Measurements from ENCODE around the gene IRF4.

The IRF4 gene

DNA sequence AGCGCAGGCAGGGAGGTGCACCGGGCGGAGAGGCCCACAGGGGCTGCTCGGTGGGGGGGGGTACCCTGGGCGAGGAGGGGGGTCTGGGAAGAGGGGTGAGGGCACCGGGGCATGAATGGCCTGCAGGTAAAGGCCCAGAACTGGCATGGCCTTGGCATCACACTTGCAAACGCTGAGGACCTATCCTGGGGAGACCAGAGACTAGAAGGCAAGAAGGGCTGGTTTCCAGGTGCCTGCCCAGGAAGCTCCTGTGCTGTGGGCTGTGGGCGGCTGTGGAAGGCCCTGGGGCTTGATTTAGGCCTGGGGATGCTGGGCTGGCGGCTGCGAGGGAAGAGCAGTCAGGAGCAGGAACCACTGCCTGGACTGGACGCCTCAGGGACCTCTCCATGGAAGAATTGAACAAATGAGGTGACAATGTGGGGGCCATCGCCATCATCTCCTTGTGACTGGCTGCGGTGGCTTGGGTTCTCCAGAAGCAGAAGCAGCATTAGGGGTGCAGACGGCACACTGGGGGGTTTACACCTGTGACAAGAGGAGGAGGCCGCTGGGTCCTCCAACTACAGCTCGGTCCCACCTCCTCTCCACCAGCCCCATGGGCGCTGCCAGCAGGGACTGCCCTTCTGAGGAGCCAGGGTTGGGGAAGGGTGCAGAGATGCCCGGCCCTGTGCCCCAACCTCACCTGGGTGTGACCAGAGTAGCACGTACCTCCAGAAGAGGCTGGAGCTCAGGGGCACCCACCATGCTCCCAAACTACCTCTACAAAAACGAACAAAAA is 32.1 kb upstream of the IRF4 start:
- no peak for DNase-seq (ENCODE audit: low read depth, low spot score)
- H3K36me3 ChIP-seq (ENCODE audit: insufficient read depth, insufficient read length, low read length): no peaks in the 10 kb centered on the region
- H3K9ac ChIP-seq (ENCODE audit: insufficient read length, low read depth): no peak overlapping the region
- H3K4me1 ChIP-seq (ENCODE audit: insufficient read depth, insufficient read length): peaks cover 6% of the 10 kb centered on the region
- TF ChIP-seq SUZ12 (IDR thresholded peaks at IDR 0.05; ENCODE audit: extremely low read depth, insufficient read depth, insufficient read length) (no peak), ZNF274 (IDR thresholded peaks at IDR 0.05; ENCODE audit: low read depth, low read length) (no peak), YY1 (IDR thresholded peaks at IDR 0.05; ENCODE audit: insufficient read depth, insufficient read length) (no peak)
- peaks cover 20% of the 10 kb centered on the region for H3K9me3 ChIP-seq (ENCODE audit: insufficient read depth, low read length)
- peaks cover 87% of the 10 kb centered on the region for H3K27me3 ChIP-seq (ENCODE audit: insufficient read depth, insufficient read length)
- H3K4me3 ChIP-seq (ENCODE audit: insufficient read length, low read depth): no peak overlapping the region

DNA sequence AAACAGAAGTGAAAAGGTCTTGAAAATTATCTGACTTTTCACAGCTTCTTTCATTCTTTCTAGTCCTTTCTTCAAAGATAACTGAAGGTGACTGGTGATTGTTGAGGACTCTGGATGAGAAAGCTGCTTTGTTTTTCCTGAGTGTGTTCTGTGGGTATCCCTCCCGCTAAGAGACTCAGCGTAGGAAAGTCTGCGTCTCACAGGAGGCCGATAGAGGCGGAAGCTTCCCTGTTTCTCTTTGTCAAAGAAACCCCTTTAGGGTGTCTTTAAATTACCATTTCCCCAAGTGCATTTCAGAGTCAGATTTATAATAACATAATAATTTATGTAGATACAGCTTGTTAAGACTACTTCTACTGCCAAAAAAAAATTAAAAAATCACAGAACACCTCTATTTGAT is 31.2 kb upstream of the IRF4 start:
- Histone ChIP-seq H3K27me3 (ENCODE audit: insufficient read depth, insufficient read length) (peaks cover 87% of the 10 kb centered on the region), H3K9ac (ENCODE audit: insufficient read length, low read depth) (no peak overlapping the region), H3K4me1 (ENCODE audit: insufficient read depth, insufficient read length) (peaks cover 4% of the 10 kb centered on the region), H3K36me3 (ENCODE audit: insufficient read depth, insufficient read length, low read length) (no peaks in the 10 kb centered on the region), H3K9me3 (ENCODE audit: insufficient read depth, low read length) (peaks cover 26% of the 10 kb centered on the region), H3K4me3 (ENCODE audit: insufficient read length, low read depth) (no peak overlapping the region)
- no peak for DNase-seq (ENCODE audit: low read depth, low spot score)
- TF ChIP-seq SUZ12 (IDR thresholded peaks at IDR 0.05; ENCODE audit: extremely low read depth, insufficient read depth, insufficient read length): no peak
- no peak for TF ChIP-seq ZNF274 (IDR thresholded peaks at IDR 0.05; ENCODE audit: low read depth, low read length)
- TF ChIP-seq YY1 (IDR thresholded peaks at IDR 0.05; ENCODE audit: insufficient read depth, insufficient read length): no peak

DNA sequence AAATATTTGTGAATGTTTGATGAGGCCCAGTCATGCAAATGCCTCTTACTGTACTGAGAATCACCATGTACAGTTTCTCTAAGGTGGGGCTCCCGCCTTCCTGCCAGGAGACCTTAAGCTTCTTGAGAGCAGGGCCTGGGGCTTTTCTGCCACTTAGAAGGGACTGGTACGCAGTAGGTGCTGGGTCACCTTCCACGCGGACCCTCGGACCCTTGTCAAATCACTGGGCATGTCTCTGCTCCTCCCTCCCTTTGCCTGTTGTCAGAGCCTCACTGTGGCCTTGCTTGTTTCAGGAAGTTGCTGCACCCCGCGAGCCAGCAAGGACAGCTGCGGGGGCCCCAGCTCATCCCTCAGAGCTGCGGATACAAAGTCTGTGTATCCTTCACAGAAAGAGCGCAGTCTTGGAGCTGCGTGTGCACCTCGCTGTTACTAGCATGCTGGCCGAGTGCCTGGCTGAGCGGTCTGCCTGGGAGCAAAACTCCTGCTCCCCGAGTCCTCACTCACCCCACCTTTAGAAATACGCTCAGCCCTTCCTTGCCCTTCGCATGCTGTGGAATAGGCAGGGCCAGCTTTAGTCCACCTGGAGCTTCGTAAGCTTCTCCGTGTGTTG is 30.7 kb upstream of the IRF4 start:
- H3K36me3 ChIP-seq (ENCODE audit: insufficient read depth, insufficient read length, low read length): no peaks in the 10 kb centered on the region
- H3K27me3 ChIP-seq (ENCODE audit: insufficient read depth, insufficient read length): peaks cover 91% of the 10 kb centered on the region
- H3K4me3 ChIP-seq (ENCODE audit: insufficient read length, low read depth): no peak overlapping the region
- no peak for DNase-seq (ENCODE audit: low read depth, low spot score)
- H3K9me3 ChIP-seq (ENCODE audit: insufficient read depth, low read length): peaks cover 26% of the 10 kb centered on the region
- H3K9ac ChIP-seq (ENCODE audit: insufficient read length, low read depth): no peak overlapping the region
- TF ChIP-seq ZNF274 (IDR thresholded peaks at IDR 0.05; ENCODE audit: low read depth, low read length): no peak
- TF ChIP-seq YY1 (IDR thresholded peaks at IDR 0.05; ENCODE audit: insufficient read depth, insufficient read length): no peak
- no peak for TF ChIP-seq SUZ12 (IDR thresholded peaks at IDR 0.05; ENCODE audit: extremely low read depth, insufficient read depth, insufficient read length)
- H3K4me1 ChIP-seq (ENCODE audit: insufficient read depth, insufficient read length): peaks cover 4% of the 10 kb centered on the region

DNA sequence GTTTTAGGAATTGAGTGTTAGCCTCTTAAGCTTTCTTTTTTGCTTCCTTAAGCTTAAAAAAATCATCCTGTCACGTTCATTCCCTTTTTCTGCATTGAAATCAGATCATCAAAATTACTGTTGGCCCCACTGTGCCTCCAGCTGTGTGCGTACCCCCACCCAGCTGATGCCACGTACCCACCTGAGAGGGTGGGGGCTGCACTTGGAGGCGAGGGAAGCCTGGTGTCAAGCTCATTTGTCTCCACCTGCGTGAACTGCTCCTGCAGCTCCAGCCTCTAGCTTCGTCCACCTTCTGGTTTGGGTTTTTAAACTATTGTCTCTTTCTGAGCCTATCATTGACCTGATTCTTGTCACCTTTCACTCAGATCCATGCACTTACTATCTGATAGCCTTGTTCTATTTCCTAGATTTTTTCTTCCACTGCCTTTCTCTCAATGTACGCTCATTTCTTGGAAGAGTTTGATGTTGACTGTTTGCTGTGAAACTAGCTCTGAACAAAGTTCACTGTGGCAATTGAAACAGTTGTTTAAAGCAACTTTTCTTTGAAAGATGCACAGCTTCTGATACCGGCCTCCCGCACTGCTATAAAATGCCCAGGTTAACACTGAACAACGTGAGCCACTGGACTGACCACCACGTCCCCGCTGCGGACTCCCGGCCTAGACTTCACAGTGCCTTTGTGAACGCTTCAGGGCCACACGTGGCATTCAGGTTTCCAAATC is 30.0 kb upstream of the IRF4 start:
- Histone ChIP-seq H3K4me3 (ENCODE audit: insufficient read length, low read depth) (no peak overlapping the region), H3K27me3 (ENCODE audit: insufficient read depth, insufficient read length) (peaks cover 96% of the 10 kb centered on the region), H3K9me3 (ENCODE audit: insufficient read depth, low read length) (peaks cover 26% of the 10 kb centered on the region), H3K4me1 (ENCODE audit: insufficient read depth, insufficient read length) (peaks cover 3% of the 10 kb centered on the region), H3K9ac (ENCODE audit: insufficient read length, low read depth) (no peak overlapping the region), H3K36me3 (ENCODE audit: insufficient read depth, insufficient read length, low read length) (no peaks in the 10 kb centered on the region)
- no peak for DNase-seq (ENCODE audit: low read depth, low spot score)
- no peak for TF ChIP-seq YY1 (IDR thresholded peaks at IDR 0.05; ENCODE audit: insufficient read depth, insufficient read length)
- no peak for TF ChIP-seq ZNF274 (IDR thresholded peaks at IDR 0.05; ENCODE audit: low read depth, low read length)
- TF ChIP-seq SUZ12 (IDR thresholded peaks at IDR 0.05; ENCODE audit: extremely low read depth, insufficient read depth, insufficient read length): no peak

DNA sequence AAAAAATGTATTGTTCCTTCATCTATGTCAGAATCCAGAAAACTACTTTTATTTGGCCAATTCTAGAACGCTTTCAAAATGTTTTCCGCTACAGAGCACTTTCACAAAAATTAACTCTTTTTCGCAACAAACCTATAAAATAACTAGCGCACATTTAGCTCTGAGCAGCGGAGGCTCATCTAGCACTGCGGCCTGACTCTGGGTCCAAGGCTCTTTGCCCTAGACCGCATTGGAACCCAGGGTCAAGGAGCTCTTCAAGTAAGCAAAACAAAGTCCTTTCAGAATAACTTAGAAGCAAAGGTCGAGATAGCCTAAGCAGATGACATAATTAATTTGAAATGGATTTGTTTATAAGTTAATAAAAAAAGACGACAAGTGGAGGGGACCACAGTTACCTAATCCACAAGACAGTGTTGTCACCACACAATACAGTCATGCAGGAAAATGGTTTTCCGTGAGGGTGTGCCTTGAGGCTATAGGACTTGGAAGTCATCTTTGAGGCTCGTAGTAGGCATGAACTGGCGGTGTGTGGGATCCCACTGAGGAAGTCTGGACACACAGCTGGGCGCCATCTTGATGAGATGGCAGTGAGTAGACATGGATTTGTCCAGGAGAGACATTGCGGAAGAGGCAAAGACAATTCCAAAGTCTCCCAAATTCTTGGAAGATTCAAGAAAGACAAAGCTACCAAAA is 29.2 kb upstream of the IRF4 start:
- Histone ChIP-seq H3K9ac (ENCODE audit: insufficient read length, low read depth) (no peak overlapping the region), H3K4me3 (ENCODE audit: insufficient read length, low read depth) (no peak overlapping the region), H3K36me3 (ENCODE audit: insufficient read depth, insufficient read length, low read length) (no peaks in the 10 kb centered on the region), H3K27me3 (ENCODE audit: insufficient read depth, insufficient read length) (peaks cover 96% of the 10 kb centered on the region), H3K4me1 (ENCODE audit: insufficient read depth, insufficient read length) (no peaks in the 10 kb centered on the region), H3K9me3 (ENCODE audit: insufficient read depth, low read length) (peaks cover 26% of the 10 kb centered on the region)
- TF ChIP-seq ZNF274 (IDR thresholded peaks at IDR 0.05; ENCODE audit: low read depth, low read length): no peak
- no peak for TF ChIP-seq SUZ12 (IDR thresholded peaks at IDR 0.05; ENCODE audit: extremely low read depth, insufficient read depth, insufficient read length)
- no peak for TF ChIP-seq YY1 (IDR thresholded peaks at IDR 0.05; ENCODE audit: insufficient read depth, insufficient read length)
- DNase-seq (ENCODE audit: low read depth, low spot score): no peak

DNA sequence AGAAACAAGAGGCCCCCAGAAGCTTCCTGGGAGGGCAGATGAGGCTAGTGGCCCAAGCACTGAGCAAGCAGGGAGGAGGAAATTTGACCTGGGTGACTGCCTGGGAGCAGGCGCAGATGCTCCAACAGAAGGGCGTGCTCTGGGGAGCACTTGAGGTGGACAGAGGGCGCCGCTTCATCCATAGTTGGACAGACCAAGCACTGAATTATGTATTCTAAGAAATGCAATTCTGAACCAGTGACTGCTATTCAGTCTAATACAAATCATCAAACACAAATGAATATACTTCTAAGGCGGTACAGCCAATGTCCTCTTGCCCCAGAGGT is 28.7 kb upstream of the IRF4 start:
- Histone ChIP-seq H3K9ac (ENCODE audit: insufficient read length, low read depth) (no peak overlapping the region), H3K9me3 (ENCODE audit: insufficient read depth, low read length) (peaks cover 26% of the 10 kb centered on the region), H3K4me3 (ENCODE audit: insufficient read length, low read depth) (no peak overlapping the region), H3K4me1 (ENCODE audit: insufficient read depth, insufficient read length) (no peaks in the 10 kb centered on the region), H3K36me3 (ENCODE audit: insufficient read depth, insufficient read length, low read length) (no peaks in the 10 kb centered on the region), H3K27me3 (ENCODE audit: insufficient read depth, insufficient read length) (peaks cover 96% of the 10 kb centered on the region)
- no peak for DNase-seq (ENCODE audit: low read depth, low spot score)
- TF ChIP-seq SUZ12 (IDR thresholded peaks at IDR 0.05; ENCODE audit: extremely low read depth, insufficient read depth, insufficient read length) (no peak), YY1 (IDR thresholded peaks at IDR 0.05; ENCODE audit: insufficient read depth, insufficient read length) (no peak), ZNF274 (IDR thresholded peaks at IDR 0.05; ENCODE audit: low read depth, low read length) (no peak)
